Measurements from ENCODE around the gene OR9A2. TPM values are rescaled to one million over a fixed set of nuclear protein-coding genes. Genes with fewer than 3 reads are reported as not detected.

The OR9A2 gene
- total and polyA plus RNA-seq, 4 donors = 0.08 TPM; not detected in 3

- Histone ChIP-seq H3K9me3 (ENCODE audit: control insufficient read depth in 4 of 4, low read length in 3 of 4) (no peaks in the 10 kb centered on the region), H3K4me3 (ENCODE audit: low read depth in 1 of 3, low read length in 3 of 3) (no peak overlapping the region), H3K9ac (ENCODE audit: low read depth in 1 of 2, low read length in 2 of 2) (no peak overlapping the region), H3K4me1 (ENCODE audit: control insufficient read depth in 4 of 4, insufficient read depth in 4 of 4, low read length in 3 of 4) (no peaks in the 10 kb centered on the region), H3K27ac (ENCODE audit: low read depth in 1 of 2, low read length in 2 of 2) (no peak overlapping the region), H3K27me3 (ENCODE audit: control insufficient read depth in 4 of 4, insufficient read depth in 4 of 4, low read length in 3 of 4) (peaks cover 0 to 3% (median 0%) of the 10 kb centered on the region in 4 donors), H3K36me3 (ENCODE audit: control insufficient read depth in 4 of 4, insufficient read depth in 3 of 4, low read depth in 1 of 4, low read length in 3 of 4) (no peaks in the 10 kb centered on the region)
- WGBS = 83% methylated on average over 2 of the region's 2 CpGs
- TF ChIP-seq HNF4G (IDR thresholded peaks at IDR 0.05) (no peak), GABPA (IDR thresholded peaks at IDR 0.05 in 1 of 2, conservative IDR thresholded peaks at IDR 0.05 in 1 of 2) (no peak), SP1 (IDR thresholded peaks at IDR 0.05) (no peak), RAD21 (IDR thresholded peaks at IDR 0.05) (no peak), ATF3 (IDR thresholded peaks at IDR 0.05) (no peak), FOXA1 (IDR thresholded peaks at IDR 0.05) (no peak)
- no peak for DNase-seq (ENCODE audit: low spot score)
These were observed 9.9 kb downstream of the OR9A2 start for GRCh38 chr7:143016996-143017395.

GRCh38 chr7:143015926-143016490, 10.9 kb downstream of the OR9A2 start:
- H3K27me3 ChIP-seq (ENCODE audit: control insufficient read depth in 4 of 4, insufficient read depth in 4 of 4, low read length in 3 of 4) = peaks cover 0 to 3% (median 0%) of the 10 kb centered on the region in 4 donors
- H3K4me3 ChIP-seq (ENCODE audit: low read depth in 1 of 3, low read length in 3 of 3) = no peak overlapping the region
- TF ChIP-seq FOXA2 (IDR thresholded peaks at IDR 0.05) (no peak), REST (IDR thresholded peaks at IDR 0.05) (no peak), NR2F2 (IDR thresholded peaks at IDR 0.05) (no peak), SP1 (IDR thresholded peaks at IDR 0.05) (no peak), RXRA (IDR thresholded peaks at IDR 0.05) (no peak), TAF1 (conservative IDR thresholded peaks at IDR 0.05) (no peak)
- H3K9ac ChIP-seq (ENCODE audit: low read depth in 1 of 2, low read length in 2 of 2) = no peak overlapping the region
- no peak for DNase-seq (ENCODE audit: low spot score)
- no peaks in the 10 kb centered on the region for H3K4me1 ChIP-seq (ENCODE audit: control insufficient read depth in 4 of 4, insufficient read depth in 4 of 4, low read length in 3 of 4)
- H3K36me3 ChIP-seq (ENCODE audit: control insufficient read depth in 4 of 4, insufficient read depth in 3 of 4, low read depth in 1 of 4, low read length in 3 of 4) = no peaks in the 10 kb centered on the region
- 71% methylated on average over 3 of the region's 3 CpGs for WGBS
- H3K27ac ChIP-seq (ENCODE audit: low read depth in 1 of 2, low read length in 2 of 2) = no peak overlapping the region
- H3K9me3 ChIP-seq (ENCODE audit: control insufficient read depth in 4 of 4, low read length in 3 of 4) = no peaks in the 10 kb centered on the region

- no peak overlapping the region for H3K9ac ChIP-seq (ENCODE audit: low read depth in 1 of 2, low read length in 2 of 2)
- H3K27ac ChIP-seq (ENCODE audit: low read depth in 1 of 2, low read length in 2 of 2) = no peak overlapping the region
- H3K4me1 ChIP-seq (ENCODE audit: control insufficient read depth in 4 of 4, insufficient read depth in 4 of 4, low read length in 3 of 4) = no peaks in the 10 kb centered on the region
- H3K9me3 ChIP-seq (ENCODE audit: control insufficient read depth in 4 of 4, low read length in 3 of 4) = no peaks in the 10 kb centered on the region
- peaks cover 0 to 3% (median 0%) of the 10 kb centered on the region in 4 donors for H3K27me3 ChIP-seq (ENCODE audit: control insufficient read depth in 4 of 4, insufficient read depth in 4 of 4, low read length in 3 of 4)
- H3K36me3 ChIP-seq (ENCODE audit: control insufficient read depth in 4 of 4, insufficient read depth in 3 of 4, low read depth in 1 of 4, low read length in 3 of 4) = no peaks in the 10 kb centered on the region
- H3K4me3 ChIP-seq (ENCODE audit: low read depth in 1 of 3, low read length in 3 of 3) = no peak overlapping the region
- no peak for DNase-seq (ENCODE audit: low spot score)
- TF ChIP-seq ATF3 (IDR thresholded peaks at IDR 0.05) = no peak
- TF ChIP-seq SP1 (IDR thresholded peaks at IDR 0.05) = no peak
- no peak for TF ChIP-seq REST (IDR thresholded peaks at IDR 0.05)
- no peak for TF ChIP-seq HNF4G (IDR thresholded peaks at IDR 0.05)
- TF ChIP-seq YY1 (IDR thresholded peaks at IDR 0.05) = no peak
- TF ChIP-seq GABPA (IDR thresholded peaks at IDR 0.05 in 1 of 2, conservative IDR thresholded peaks at IDR 0.05 in 1 of 2) = no peak
- no peak for TF ChIP-seq HNF4A (conservative IDR thresholded peaks at IDR 0.05)
- TF ChIP-seq ZBTB33 (IDR thresholded peaks at IDR 0.05) = no peak
- TF ChIP-seq MAX (IDR thresholded peaks at IDR 0.05) = no peak
- TF ChIP-seq EGR1 (IDR thresholded peaks at IDR 0.05; ENCODE audit: low read depth in 2 of 2) = no peak
- no peak for TF ChIP-seq FOXA1 (IDR thresholded peaks at IDR 0.05)
- no peak for TF ChIP-seq JUND (IDR thresholded peaks at IDR 0.05)
- no peak for TF ChIP-seq TAF1 (conservative IDR thresholded peaks at IDR 0.05)
- TF ChIP-seq FOXA2 (IDR thresholded peaks at IDR 0.05) = no peak
- 61% methylated on average over 2 of the region's 2 CpGs for WGBS
These were observed 11.8 kb downstream of the OR9A2 start for GRCh38 chr7:143015084-143015483.

Data from liver (tissue), 9 donors.